Keratinocyte (primary cell): ENCODE measurements around the gene CARS1. TPM values are rescaled to one million over a fixed set of nuclear protein-coding genes. Genes with fewer than 3 reads are reported as not detected.

Experiments
- DNase-seq: peaks from one replicate; pipeline ENCODE4 v3.0.0-alpha.2; 2011; ENCODE audit warnings: low read depth, missing footprints, low spot score
- FAIRE-seq: peaks from 2 replicates; lab custom pipeline; 2011; peaks lifted over from hg19 to GRCh38; lab: Jason Lieb, UNC
- H2AFZ ChIP-seq: 2 replicates; pipeline ENCODE4 v1.6.0; 2012; ENCODE audit warnings: low read length, control low read depth, inconsistent platforms; ENCODE audit not compliant: control insufficient read depth
- H3K27ac ChIP-seq: 2 replicates; pipeline ENCODE4 v1.5.1; 2011; ENCODE audit warnings: low read length; ENCODE audit not compliant: control insufficient read depth, insufficient read depth
- H3K27me3 ChIP-seq: 3 replicates; pipeline ENCODE4 v1.6.0; 2011; ENCODE audit warnings: low read length; ENCODE audit not compliant: control insufficient read depth, insufficient read depth; ENCODE audit errors: extremely low read depth
- H3K36me3 ChIP-seq, 2 experiments: 2 replicates in 1 of 2; 3 replicates in 1 of 2; pipeline ENCODE4 v1.5.1; 2011; ENCODE audit warnings: low read length in 2 of 2, mild to moderate bottlenecking in 1 of 2; ENCODE audit not compliant: control insufficient read depth in 2 of 2, insufficient read depth in 2 of 2; ENCODE audit errors: extremely low read depth in 1 of 2
- H3K4me1 ChIP-seq: 3 replicates; pipeline ENCODE4 v1.5.1; 2011; ENCODE audit warnings: low read length; ENCODE audit not compliant: control insufficient read depth, insufficient read depth; ENCODE audit errors: extremely low read depth
- H3K4me2 ChIP-seq: 3 replicates; pipeline ENCODE4 v1.6.0; 2011; ENCODE audit warnings: low read depth, low read length; ENCODE audit not compliant: control insufficient read depth, insufficient read depth; ENCODE audit errors: extremely low read depth
- H3K4me3 ChIP-seq, 3 experiments: fragments of 200-600 bp in 1 of 3; sonication (generic) in 1 of 3; 2 replicates in 2 of 3; 3 replicates in 1 of 3; pipeline ENCODE4 v1.5.1; 2011 to 2016; ENCODE audit warnings: low read length in 3 of 3, mild to moderate bottlenecking in 3 of 3, control low read depth in 2 of 3, inconsistent platforms in 1 of 3, low read depth in 1 of 3, mixed read lengths in 1 of 3, mixed run types in 1 of 3, moderate library complexity in 1 of 3; ENCODE audit not compliant: control insufficient read depth in 2 of 3, insufficient read depth in 2 of 3; ENCODE audit errors: extremely low read depth in 1 of 3
- H3K79me2 ChIP-seq: 2 replicates; pipeline ENCODE4 v1.6.0; 2012; ENCODE audit warnings: low read length; ENCODE audit not compliant: control insufficient read depth, insufficient read depth
- H3K9ac ChIP-seq: 3 replicates; pipeline ENCODE4 v1.6.0; 2011; ENCODE audit warnings: low read length; ENCODE audit not compliant: control insufficient read depth, insufficient read depth; ENCODE audit errors: extremely low read depth
- H3K9me1 ChIP-seq: 3 replicates; pipeline ENCODE4 v1.6.0; 2011; ENCODE audit warnings: low read length; ENCODE audit not compliant: control insufficient read depth, insufficient read depth; ENCODE audit errors: extremely low read depth
- H3K9me3 ChIP-seq: 2 replicates; pipeline ENCODE4 v1.5.1; 2012; ENCODE audit warnings: low read depth, low read length; ENCODE audit not compliant: control insufficient read depth
- H4K20me1 ChIP-seq: 3 replicates; pipeline ENCODE4 v1.6.0; 2011; ENCODE audit warnings: low read length; ENCODE audit not compliant: control insufficient read depth, insufficient read depth; ENCODE audit errors: extremely low read depth
- EZH2 ChIP-seq: IDR thresholded peaks from one replicate; pipeline ENCODE4 v1.6.1; 2012; ENCODE audit warnings: inconsistent platforms, mild to moderate bottlenecking, low read length, moderate library complexity
- dilution Hi-C: fragments of 300-500 bp; cut with MboI; formaldehyde crosslinking; loops from one replicate; pipeline ENCODE4 v1.7.0; 2020; ENCODE audit warnings: low sequenced_read_pairs; ENCODE audit not compliant: extremely low pct_ligation_motif_present
- polyA plus RNA-seq, 5 experiments: library from polyadenylated mRNA; depleted of rRNA in 3 of 5; stranded (reverse) in 3 of 5; stranded (forward) in 1 of 5; unstranded in 1 of 5; fragments of >200 nt; gene quantifications; 1 replicate in 1 of 5; 2 replicates in 3 of 5; 3 replicates in 1 of 5; pipeline versions ENCODE4 v1.2.1 to v1.2.3, GENCODE V29; 2011 to 2012; ENCODE audit warnings: missing spikeins in 2 of 5, low read depth in 1 of 5, low replicate concordance in 1 of 5
- TF ChIP-seq, protein P1 (sequence below), 3 experiments: IDR thresholded peaks in 1 of 3; conservative IDR thresholded peaks in 1 of 3; optimal IDR thresholded peaks in 1 of 3; 2 replicates in 2 of 3; 3 replicates in 1 of 3; pipeline versions ENCODE3 to v1.5.1; 2011; ENCODE audit warnings: low read length in 3 of 3, mild to moderate bottlenecking in 3 of 3, moderate library complexity in 2 of 3, control low read depth in 1 of 3, inconsistent platforms in 1 of 3; ENCODE audit not compliant: insufficient read depth in 2 of 3; ENCODE audit errors: extremely low read depth in 1 of 3

Gene CARS1
- polyA plus RNA-seq, 1 donor (not counting 4 experiments of a cell fraction or from before 2014, with no cell fraction given) = 60.7 TPM

DNA sequence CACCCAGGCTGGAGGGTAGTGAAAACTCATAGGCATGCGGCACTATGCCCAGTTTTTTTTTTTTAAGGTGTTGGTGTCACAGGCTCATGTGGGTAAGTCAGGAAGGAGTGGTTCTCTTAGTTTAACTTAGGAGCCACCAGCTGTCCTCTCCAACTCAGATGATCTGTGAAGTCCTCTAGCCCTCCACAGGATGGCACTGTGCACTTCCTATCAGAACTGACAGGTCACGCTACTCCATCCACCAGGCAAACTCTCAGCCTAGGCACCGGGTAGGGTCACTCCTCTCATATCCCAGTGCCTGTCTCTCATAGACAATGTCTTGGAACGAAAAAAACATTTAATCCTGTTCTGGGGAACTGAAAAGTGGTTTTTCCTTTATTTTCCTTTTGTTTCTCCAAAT, 81.6 kb downstream of the CARS1 start:
- Histone ChIP-seq H4K20me1 (peaks cover 13% of the 10 kb centered on the region), H3K27ac (no peak overlapping the region), H2AFZ (no peak overlapping the region), H3K4me2 (no peak overlapping the region), H3K27me3 (no peaks in the 10 kb centered on the region), H3K9me1 (no peaks in the 10 kb centered on the region), H3K4me3 (no peak overlapping the region), H3K9me3 (no peaks in the 10 kb centered on the region), H3K4me1 (peaks cover 5% of the 10 kb centered on the region), H3K36me3 (peaks cover 37 to 60% of the 10 kb centered on the region in 2 experiments), H3K79me2 (peaks cover 66% of the 10 kb centered on the region), H3K9ac (no peak overlapping the region)
- DNase-seq (no peak), FAIRE-seq (no peak)
- no peak for TF ChIP-seq EZH2
- TF ChIP-seq, protein P1, sequence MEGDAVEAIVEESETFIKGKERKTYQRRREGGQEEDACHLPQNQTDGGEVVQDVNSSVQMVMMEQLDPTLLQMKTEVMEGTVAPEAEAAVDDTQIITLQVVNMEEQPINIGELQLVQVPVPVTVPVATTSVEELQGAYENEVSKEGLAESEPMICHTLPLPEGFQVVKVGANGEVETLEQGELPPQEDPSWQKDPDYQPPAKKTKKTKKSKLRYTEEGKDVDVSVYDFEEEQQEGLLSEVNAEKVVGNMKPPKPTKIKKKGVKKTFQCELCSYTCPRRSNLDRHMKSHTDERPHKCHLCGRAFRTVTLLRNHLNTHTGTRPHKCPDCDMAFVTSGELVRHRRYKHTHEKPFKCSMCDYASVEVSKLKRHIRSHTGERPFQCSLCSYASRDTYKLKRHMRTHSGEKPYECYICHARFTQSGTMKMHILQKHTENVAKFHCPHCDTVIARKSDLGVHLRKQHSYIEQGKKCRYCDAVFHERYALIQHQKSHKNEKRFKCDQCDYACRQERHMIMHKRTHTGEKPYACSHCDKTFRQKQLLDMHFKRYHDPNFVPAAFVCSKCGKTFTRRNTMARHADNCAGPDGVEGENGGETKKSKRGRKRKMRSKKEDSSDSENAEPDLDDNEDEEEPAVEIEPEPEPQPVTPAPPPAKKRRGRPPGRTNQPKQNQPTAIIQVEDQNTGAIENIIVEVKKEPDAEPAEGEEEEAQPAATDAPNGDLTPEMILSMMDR (optimal IDR thresholded peaks at IDR 0.05 in 1 of 3, IDR thresholded peaks at IDR 0.05 in 1 of 3, conservative IDR thresholded peaks at IDR 0.05 in 1 of 3; ENCODE audit: extremely low read depth in 1 of 3, insufficient read depth in 2 of 3, low read length in 3 of 3) = peak; percentile 58 to 79 (median 64)
- dilution Hi-C loops = no loop called here

DNA sequence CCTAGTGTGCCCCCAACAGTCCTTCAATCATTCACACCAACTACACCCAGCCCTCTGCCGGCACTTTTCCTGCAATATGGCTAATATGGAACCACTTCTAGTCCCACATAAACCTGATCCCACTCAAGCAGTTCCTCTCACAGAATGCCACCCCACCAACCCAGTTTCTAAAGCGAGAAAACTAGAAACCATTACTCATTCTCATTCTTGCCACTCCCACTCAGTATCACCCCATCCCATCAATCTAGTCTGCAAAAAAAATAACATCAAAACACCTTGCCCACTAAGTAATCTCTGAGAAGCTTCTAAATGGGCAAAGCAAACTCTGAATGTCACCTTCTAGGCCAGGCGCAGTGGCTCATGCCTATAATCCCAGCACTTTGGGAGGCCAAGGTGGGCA, 83.0 kb downstream of the CARS1 start:
- Histone ChIP-seq H3K9me1 (no peaks in the 10 kb centered on the region), H3K9me3 (no peaks in the 10 kb centered on the region), H4K20me1 (peaks cover 6% of the 10 kb centered on the region), H3K79me2 (peaks cover 66% of the 10 kb centered on the region), H2AFZ (no peak overlapping the region), H3K36me3 (peaks cover 50 to 73% of the 10 kb centered on the region in 2 experiments), H3K9ac (no peak overlapping the region), H3K27ac (no peak overlapping the region), H3K4me3 (no peak overlapping the region), H3K4me2 (no peak overlapping the region), H3K4me1 (no peaks in the 10 kb centered on the region), H3K27me3 (no peaks in the 10 kb centered on the region)
- dilution Hi-C loops = no loop called here
- TF ChIP-seq, protein P1 (optimal IDR thresholded peaks at IDR 0.05 in 1 of 3, IDR thresholded peaks at IDR 0.05 in 1 of 3, conservative IDR thresholded peaks at IDR 0.05 in 1 of 3; ENCODE audit: extremely low read depth in 1 of 3, insufficient read depth in 2 of 3, low read length in 3 of 3) = no peak
- no peak for TF ChIP-seq EZH2
- DNase-seq (no peak), FAIRE-seq (no peak)
